CD14-positive monocyte (primary cell): ENCODE data around the gene ICE1. TPM values are rescaled to one million over a fixed set of nuclear protein-coding genes. Genes with fewer than 3 reads are reported as not detected.

Experiments used
- DNase-seq, 3 donors: peaks; one replicate each; pipeline ENCODE4 v3.0.0-alpha.2; 2011 to 2022
- H2AFZ ChIP-seq: 2 replicates; pipeline ENCODE4 v1.6.0; 2012; ENCODE audit warnings: mild to moderate bottlenecking, low read depth, low read length, inconsistent platforms; ENCODE audit not compliant: insufficient read depth, poor library complexity, severe bottlenecking
- H3K27ac ChIP-seq, 2 donors: 1 replicate in 1 of 2; 2 replicates in 1 of 2; pipeline ENCODE4 v1.5.1; 2012 to 2013; ENCODE audit warnings: low read length in 2 of 2, control low read depth in 1 of 2, inconsistent platforms in 1 of 2, low read depth in 1 of 2, mild to moderate bottlenecking in 1 of 2
- H3K27me3 ChIP-seq, 2 donors: one replicate each; pipeline versions ENCODE4 v1.6.0 to v1.6.1; 2011 to 2013; ENCODE audit warnings: low read length in 2 of 2; ENCODE audit not compliant: control insufficient read depth in 2 of 2, insufficient read depth in 2 of 2
- H3K36me3 ChIP-seq, 2 donors: replicated peaks in 1 of 2; 1 replicate in 1 of 2; 2 replicates in 1 of 2; pipeline versions ENCODE4 v1.5.1 to v1.6.1; 2012 to 2013; ENCODE audit warnings: low read length in 2 of 2, control low read depth in 1 of 2, inconsistent platforms in 1 of 2, mild to moderate bottlenecking in 1 of 2; ENCODE audit not compliant: insufficient read depth in 2 of 2, control insufficient read depth in 1 of 2
- H3K4me1 ChIP-seq, 2 donors: 1 replicate in 1 of 2; 2 replicates in 1 of 2; pipeline versions ENCODE4 v1.5.1 to v1.6.1; 2012 to 2013; ENCODE audit warnings: low read length in 2 of 2, control low read depth in 1 of 2, inconsistent platforms in 1 of 2, mild to moderate bottlenecking in 1 of 2, moderate library complexity in 1 of 2; ENCODE audit not compliant: insufficient read depth in 2 of 2, control insufficient read depth in 1 of 2
- H3K4me2 ChIP-seq: replicated peaks from 2 replicates; pipeline ENCODE3; 2012; ENCODE audit warnings: low read length, moderate library complexity, mild to moderate bottlenecking; ENCODE audit not compliant: poor library complexity, severe bottlenecking; ENCODE audit errors: extremely low read depth
- H3K4me3 ChIP-seq, 3 experiments: fragments of 200-600 bp in 1 of 3; sonication (generic) in 1 of 3; replicated peaks in 1 of 3; 1 replicate in 2 of 3; 2 replicates in 1 of 3; pipeline ENCODE4 v1.5.1; 2011 to 2013; ENCODE audit warnings: low read length in 3 of 3, mild to moderate bottlenecking in 3 of 3, control low read depth in 2 of 3, low read depth in 2 of 3, inconsistent platforms in 1 of 3, moderate library complexity in 1 of 3
- H3K79me2 ChIP-seq: 2 replicates; pipeline ENCODE4 v1.6.0; 2012; ENCODE audit warnings: mild to moderate bottlenecking, control low read depth, inconsistent platforms, low read length, moderate library complexity; ENCODE audit not compliant: insufficient read depth
- H3K9ac ChIP-seq: 2 replicates; pipeline ENCODE4 v1.6.0; 2017; ENCODE audit warnings: low read length, mild to moderate bottlenecking; ENCODE audit not compliant: insufficient read depth, poor library complexity, severe bottlenecking
- H3K9me3 ChIP-seq, 2 donors: replicated peaks in 1 of 2; 1 replicate in 1 of 2; 2 replicates in 1 of 2; pipeline versions ENCODE4 v1.5.1 to v1.6.1; 2012 to 2013; ENCODE audit warnings: low read length in 2 of 2, control low read depth in 1 of 2; ENCODE audit not compliant: control insufficient read depth in 1 of 2, insufficient read depth in 1 of 2
- H4K20me1 ChIP-seq: 2 replicates; pipeline ENCODE4 v1.6.0; 2012; ENCODE audit warnings: mild to moderate bottlenecking, low read length, control low read depth, moderate library complexity; ENCODE audit not compliant: insufficient read depth
- H3K27ac Mint-ChIP-seq, 7 donors: one replicate each; pipeline ENCODE4 v1.8.0; 2020; ENCODE audit warnings: mild to moderate bottlenecking in 7 of 7, mixed read lengths in 7 of 7, moderate library complexity in 6 of 7, inconsistent platforms in 2 of 7
- H3K27me3 Mint-ChIP-seq, 3 donors: one replicate each; pipeline ENCODE4 v1.8.0; 2021 to 2022; ENCODE audit warnings: low read depth in 3 of 3, mild to moderate bottlenecking in 3 of 3, mixed read lengths in 3 of 3, moderate library complexity in 3 of 3, inconsistent platforms in 1 of 3
- H3K36me3 Mint-ChIP-seq, 2 donors: one replicate each; pipeline ENCODE4 v1.8.0; 2020; ENCODE audit warnings: mixed read lengths in 2 of 2, inconsistent platforms in 1 of 2, mild to moderate bottlenecking in 1 of 2
- H3K4me1 Mint-ChIP-seq: one replicate; pipeline ENCODE4 v1.8.0; 2020; ENCODE audit warnings: mild to moderate bottlenecking, mixed read lengths
- H3K4me3 Mint-ChIP-seq, 2 donors: one replicate each; pipeline ENCODE4 v1.8.0; 2020; ENCODE audit warnings: mild to moderate bottlenecking in 2 of 2, mixed read lengths in 2 of 2, moderate library complexity in 1 of 2
- H3K9me3 Mint-ChIP-seq, 7 donors: one replicate each; pipeline ENCODE4 v1.8.0; 2020 to 2022; ENCODE audit warnings: mixed read lengths in 7 of 7, mild to moderate bottlenecking in 6 of 7, moderate library complexity in 6 of 7, inconsistent platforms in 2 of 7
- CTCF ChIP-seq: fragments of 200-600 bp; IDR thresholded peaks from one replicate; pipeline ENCODE4 v1.8.0; 2022; ENCODE audit warnings: antibody characterized with exemption, mild to moderate bottlenecking
- WGBS: methylation state at CpG from one replicate; pipeline ENCODE4 v1.1.5; 2013; ENCODE audit warnings: missing lambda C conversion rate; ENCODE audit not compliant: insufficient coverage; 5-methylcytosine and 5-hydroxymethylcytosine counted together
- intact Hi-C, 2 donors: fragments of 100-400 bp; cut with micrococcal nuclease; formaldehyde crosslinking; loops; one replicate each; pipeline versions ENCODE4 v1.15.0 to v1.15.1; 2023
- polyA plus RNA-seq, 3 donors: library from polyadenylated mRNA; depleted of rRNA in 1 of 3; unstranded in 2 of 3; stranded (reverse) in 1 of 3; fragments of 300-500 nt in 2 of 3; fragments of >200 nt in 1 of 3; fragmentation: Illumina TruSeq in 2 of 3; gene quantifications; 1 replicate in 2 of 3; 2 replicates in 1 of 3; pipeline ENCODE4 v1.2.3, GENCODE V29; 2012 to 2021

ICE1 gene
- polyA plus RNA-seq, 3 donors: 2.4 to 8.2 (median 6.4) TPM

- Histone ChIP-seq H2AFZ (no peak overlapping the region), H3K4me2 (no peak overlapping the region), H3K9me3 (no peaks in the 10 kb centered on the region), H4K20me1 (no peaks in the 10 kb centered on the region), H3K4me3 (no peak overlapping the region), H3K27ac (no peak overlapping the region), H3K4me1 (peaks cover 0 to 4% of the 10 kb centered on the region in 2 donors), H3K36me3 (peaks cover 17 to 70% of the 10 kb centered on the region in 2 donors), H3K79me2 (no peaks in the 10 kb centered on the region), H3K9ac (no peak overlapping the region), H3K27me3 (no peaks in the 10 kb centered on the region)
- TF ChIP-seq CTCF: no peak
- Mint-ChIP-seq H3K36me3 (peaks cover 37 to 48% of the 10 kb centered on the region in 2 donors), H3K9me3 (no peaks in the 10 kb centered on the region), H3K27ac (no peak overlapping the region), H3K4me1 (peaks cover 4% of the 10 kb centered on the region), H3K27me3 (peaks cover 0 to 2% (median 0%) of the 10 kb centered on the region in 3 donors), H3K4me3 (no peak overlapping the region)
- intact Hi-C loops: no loop called here
- WGBS: 93% methylated on average over 2 of the region's 3 CpGs
- DNase-seq: no peak
These were observed 65.3 kb downstream of the ICE1 start for GRCh38 chr5:5487585-5488360.

DNA sequence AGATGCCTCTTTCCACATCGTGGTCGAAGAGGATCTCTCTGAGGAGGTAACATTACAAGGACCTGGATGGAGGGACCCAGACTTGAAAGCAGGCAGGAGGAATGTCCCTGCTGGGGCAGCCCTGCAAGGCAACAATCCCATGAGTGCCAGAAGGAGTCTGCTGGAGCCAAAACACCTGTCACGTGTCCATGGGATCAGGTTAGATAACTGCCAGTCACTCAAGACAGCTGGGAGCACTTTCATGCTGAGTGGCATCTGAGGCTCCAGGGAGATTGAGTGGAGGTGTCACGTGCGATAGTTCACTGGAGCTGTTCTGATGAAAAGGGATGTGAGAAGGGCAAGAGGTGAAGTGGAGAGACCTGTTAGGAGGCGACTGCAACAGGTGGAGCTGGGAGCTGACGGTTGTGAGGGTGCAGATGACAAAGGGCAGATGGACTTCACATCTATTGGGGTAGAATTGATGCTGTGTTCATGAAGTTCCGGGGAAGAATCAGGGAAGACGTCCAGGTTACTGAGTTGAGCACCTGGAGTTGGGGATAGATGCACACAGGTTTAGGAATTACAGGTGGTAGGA, 68.4 kb downstream of the ICE1 start:
- H2AFZ ChIP-seq: no peak overlapping the region
- no peak for TF ChIP-seq CTCF
- Mint-ChIP-seq H3K27me3 (peaks cover 5 to 21% (median 10%) of the 10 kb centered on the region in 3 donors), H3K36me3 (peaks cover 33 to 35% of the 10 kb centered on the region in 2 donors), H3K27ac (no peak overlapping the region), H3K4me3 (no peak overlapping the region), H3K9me3 (no peaks in the 10 kb centered on the region), H3K4me1 (peaks cover 14% of the 10 kb centered on the region)
- H3K4me2 ChIP-seq: no peak overlapping the region
- DNase-seq: no peak
- H3K79me2 ChIP-seq: no peaks in the 10 kb centered on the region
- no peaks in the 10 kb centered on the region for H3K9me3 ChIP-seq
- intact Hi-C loops: loop anchor here in 1 of 2 donors (10.0 kb wide), 1 partner anchor 1254 kb away; no protein-coding TSS in a partner anchor
- no peak overlapping the region for H3K4me3 ChIP-seq
- H3K27ac ChIP-seq: no peak overlapping the region
- H3K9ac ChIP-seq: no peak overlapping the region
- H3K36me3 ChIP-seq: peaks cover 14 to 52% of the 10 kb centered on the region in 2 donors
- no peaks in the 10 kb centered on the region for H4K20me1 ChIP-seq
- WGBS: 86% methylated on average over 9 of the region's 9 CpGs
- peaks cover 4 to 17% of the 10 kb centered on the region in 2 donors for H3K4me1 ChIP-seq
- peaks cover 0 to 17% of the 10 kb centered on the region in 2 donors for H3K27me3 ChIP-seq
